Thyroid gland (tissue), 4 donors: ENCODE data around the gene SHF.

Experiments
- POLR2A ChIP-seq, 2 donors: fragments of 450-650 bp; IDR thresholded peaks; one replicate each; pipeline ENCODE4 v1.6.1; 2017; ENCODE audit warnings: antibody characterized with exemption in 2 of 2, mild to moderate bottlenecking in 2 of 2, moderate library complexity in 1 of 2
- TF ChIP-seq, protein P1 (sequence below), 6 experiments: fragments of 200-600 bp in 3 of 6; fragments of 450-650 bp in 3 of 6; sonication (generic) in 3 of 6; IDR thresholded peaks; one replicate each; pipeline ENCODE4 v1.5.1; 2016 to 2019; ENCODE audit warnings: antibody characterized with exemption in 6 of 6, mild to moderate bottlenecking in 2 of 6, inconsistent platforms in 1 of 6, moderate library complexity in 1 of 6

- TF ChIP-seq, protein P1, sequence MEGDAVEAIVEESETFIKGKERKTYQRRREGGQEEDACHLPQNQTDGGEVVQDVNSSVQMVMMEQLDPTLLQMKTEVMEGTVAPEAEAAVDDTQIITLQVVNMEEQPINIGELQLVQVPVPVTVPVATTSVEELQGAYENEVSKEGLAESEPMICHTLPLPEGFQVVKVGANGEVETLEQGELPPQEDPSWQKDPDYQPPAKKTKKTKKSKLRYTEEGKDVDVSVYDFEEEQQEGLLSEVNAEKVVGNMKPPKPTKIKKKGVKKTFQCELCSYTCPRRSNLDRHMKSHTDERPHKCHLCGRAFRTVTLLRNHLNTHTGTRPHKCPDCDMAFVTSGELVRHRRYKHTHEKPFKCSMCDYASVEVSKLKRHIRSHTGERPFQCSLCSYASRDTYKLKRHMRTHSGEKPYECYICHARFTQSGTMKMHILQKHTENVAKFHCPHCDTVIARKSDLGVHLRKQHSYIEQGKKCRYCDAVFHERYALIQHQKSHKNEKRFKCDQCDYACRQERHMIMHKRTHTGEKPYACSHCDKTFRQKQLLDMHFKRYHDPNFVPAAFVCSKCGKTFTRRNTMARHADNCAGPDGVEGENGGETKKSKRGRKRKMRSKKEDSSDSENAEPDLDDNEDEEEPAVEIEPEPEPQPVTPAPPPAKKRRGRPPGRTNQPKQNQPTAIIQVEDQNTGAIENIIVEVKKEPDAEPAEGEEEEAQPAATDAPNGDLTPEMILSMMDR (IDR thresholded peaks at IDR 0.05): no peak
- no peak for TF ChIP-seq POLR2A (IDR thresholded peaks at IDR 0.05)
These were observed 53.7 kb downstream of the SHF start for GRCh38 chr15:45134046-45134445.
